Measurements from ENCODE around the gene SLC44A2.

GRCh38 chr19:10643968-10644259 lies 18.6 kb downstream of the SLC44A2 start:
- TF ChIP-seq CTCF (IDR thresholded peaks at IDR 0.05; ENCODE audit: insufficient read depth, low read length, poor library complexity, severe bottlenecking) (no peak), EZH2phosphoT487 (conservative IDR thresholded peaks at IDR 0.05; ENCODE audit: low read length) (no peak)

Measured in SU-DHL-6 (cell line).